Hepatocyte (in vitro differentiated cells): ENCODE measurements around the gene CIDEC. TPM values are rescaled to one million over a fixed set of nuclear protein-coding genes. Genes with fewer than 3 reads are reported as not detected.
"Not testable (repeated sequence)": the region's sequence is repeated elsewhere in the genome, so short reads cannot be mapped to it uniquely, and the experiment has no call there.

Experiments
- DNase-seq: peaks from one replicate; pipeline ENCODE4 v3.0.0-alpha.2; 2016; ENCODE audit warnings: low spot score
- H2AFZ ChIP-seq: fragments of 200-600 bp; sonication (generic); 2 replicates; pipeline ENCODE4 v1.6.0; 2016; ENCODE audit warnings: antibody characterized with exemption, mild to moderate bottlenecking
- H3K27ac ChIP-seq: fragments of 200-600 bp; sonication (generic); 2 replicates; pipeline ENCODE4 v1.5.1; 2016; ENCODE audit warnings: mild to moderate bottlenecking
- H3K27me3 ChIP-seq: fragments of 200-600 bp; sonication (generic); 2 replicates; pipeline ENCODE4 v1.6.1; 2016
- H3K36me3 ChIP-seq: fragments of 200-600 bp; sonication (generic); replicated peaks from 2 replicates; pipeline ENCODE4 v1.5.1; 2016; ENCODE audit warnings: low read depth; ENCODE audit not compliant: insufficient read depth
- H3K4me1 ChIP-seq: fragments of 200-600 bp; sonication (generic); 2 replicates; pipeline ENCODE4 v1.5.1; 2016; ENCODE audit warnings: mild to moderate bottlenecking, moderate library complexity; ENCODE audit not compliant: insufficient read depth
- H3K4me2 ChIP-seq: fragments of 200-600 bp; sonication (generic); 2 replicates; pipeline ENCODE4 v1.6.0; 2016
- H3K4me3 ChIP-seq: fragments of 200-600 bp; sonication (generic); 2 replicates; pipeline ENCODE4 v1.5.1; 2016; ENCODE audit warnings: mild to moderate bottlenecking
- H3K79me2 ChIP-seq: fragments of 200-600 bp; sonication (generic); 2 replicates; pipeline ENCODE4 v1.6.0; 2017; ENCODE audit warnings: mild to moderate bottlenecking
- H3K9me2 ChIP-seq: fragments of 200-600 bp; sonication (generic); replicated peaks from 2 replicates; pipeline ENCODE4 v1.6.0; 2017; ENCODE audit warnings: mild to moderate bottlenecking; ENCODE audit not compliant: insufficient read depth
- H3K9me3 ChIP-seq: fragments of 200-600 bp; sonication (generic); 2 replicates; pipeline ENCODE4 v1.5.1; 2016; ENCODE audit warnings: low read depth, mild to moderate bottlenecking
- H4K20me1 ChIP-seq: fragments of 200-600 bp; sonication (generic); 2 replicates; pipeline ENCODE4 v1.6.0; 2016; ENCODE audit warnings: mild to moderate bottlenecking; ENCODE audit not compliant: insufficient read depth, poor library complexity, severe bottlenecking
- EZH2 ChIP-seq: fragments of 200-600 bp; sonication (generic); IDR thresholded peaks from 2 replicates; pipeline ENCODE4 v1.6.1; 2016; ENCODE audit warnings: antibody characterized with exemption, mild to moderate bottlenecking, borderline replicate concordance
- EZH2phosphoT487 ChIP-seq: fragments of 200-600 bp; sonication (generic); IDR thresholded peaks from one replicate; pipeline ENCODE4 v1.6.1; 2018; ENCODE audit warnings: antibody characterized with exemption, mild to moderate bottlenecking, low read depth, moderate library complexity; ENCODE audit not compliant: unreplicated experiment, severe bottlenecking
- WGBS: methylation state at CpG from one replicate; pipeline ENCODE4 v1.1.6; 2016; ENCODE audit warnings: low lambda C conversion rate; ENCODE audit errors: missing lambda C conversion rate; 5-methylcytosine and 5-hydroxymethylcytosine counted together
- polyA plus RNA-seq: library from polyadenylated mRNA; unstranded; fragments of >200 nt; fragmentation: Nextera tagmentation; extraction: Ambion mirVana; gene quantifications from 2 replicates; pipeline ENCODE4 v1.2.1, GENCODE V29; 2016
- total RNA-seq: library from RNA; depleted of rRNA; stranded (reverse); fragments of >200 nt; gene quantifications from 2 replicates; pipeline ENCODE4 v1.2.3, GENCODE V29; 2014
- TF ChIP-seq, protein P1 (sequence below): fragments of 200-600 bp; sonication (generic); IDR thresholded peaks from 2 replicates; pipeline ENCODE4 v1.5.1; 2016; ENCODE audit warnings: antibody characterized with exemption, mild to moderate bottlenecking; ENCODE audit not compliant: poor library complexity

Gene CIDEC
- total and polyA plus RNA-seq, 2 experiments from 2014 or later, result 16.6 to 37.3 TPM

DNA sequence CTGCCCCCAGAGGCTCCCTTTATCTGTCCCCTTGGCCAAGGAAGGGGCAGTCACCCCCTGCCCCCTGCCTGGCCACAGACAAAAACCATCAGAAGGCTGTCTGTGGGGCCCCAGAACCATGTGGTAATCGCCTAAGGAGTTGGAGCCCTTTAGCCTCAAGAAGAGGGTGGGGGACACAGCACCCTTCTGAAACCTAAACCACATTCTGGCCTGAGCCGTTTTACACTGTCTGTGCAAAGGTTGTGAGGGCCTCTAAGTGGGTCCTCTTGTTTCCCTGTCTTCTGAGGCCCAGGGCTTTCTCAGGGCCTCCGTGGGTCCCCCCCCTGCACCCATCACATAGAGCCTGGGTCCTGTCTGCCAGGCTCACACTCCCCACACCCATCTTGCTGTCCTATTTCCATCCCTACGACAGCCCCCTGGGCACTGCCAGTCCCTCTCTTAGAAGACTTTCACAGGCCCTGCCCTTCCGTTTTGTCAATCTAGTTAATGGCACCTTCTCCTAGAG, 18.4 kb downstream of the CIDEC start:
- Histone ChIP-seq H3K9me2 (no peaks in the 10 kb centered on the region), H3K4me1 (peaks cover 17% of the 10 kb centered on the region), H4K20me1 (no peaks in the 10 kb centered on the region), H3K4me2 (no peak overlapping the region), H3K4me3 (no peak overlapping the region), H3K36me3 (no peaks in the 10 kb centered on the region), H3K79me2 (no peaks in the 10 kb centered on the region), H3K9me3 (no peaks in the 10 kb centered on the region), H3K27ac (no peak overlapping the region), H3K27me3 (no peaks in the 10 kb centered on the region), H2AFZ (no peak overlapping the region)
- TF ChIP-seq EZH2phosphoT487 (no peak), EZH2 (no peak)
- TF ChIP-seq, protein P1, sequence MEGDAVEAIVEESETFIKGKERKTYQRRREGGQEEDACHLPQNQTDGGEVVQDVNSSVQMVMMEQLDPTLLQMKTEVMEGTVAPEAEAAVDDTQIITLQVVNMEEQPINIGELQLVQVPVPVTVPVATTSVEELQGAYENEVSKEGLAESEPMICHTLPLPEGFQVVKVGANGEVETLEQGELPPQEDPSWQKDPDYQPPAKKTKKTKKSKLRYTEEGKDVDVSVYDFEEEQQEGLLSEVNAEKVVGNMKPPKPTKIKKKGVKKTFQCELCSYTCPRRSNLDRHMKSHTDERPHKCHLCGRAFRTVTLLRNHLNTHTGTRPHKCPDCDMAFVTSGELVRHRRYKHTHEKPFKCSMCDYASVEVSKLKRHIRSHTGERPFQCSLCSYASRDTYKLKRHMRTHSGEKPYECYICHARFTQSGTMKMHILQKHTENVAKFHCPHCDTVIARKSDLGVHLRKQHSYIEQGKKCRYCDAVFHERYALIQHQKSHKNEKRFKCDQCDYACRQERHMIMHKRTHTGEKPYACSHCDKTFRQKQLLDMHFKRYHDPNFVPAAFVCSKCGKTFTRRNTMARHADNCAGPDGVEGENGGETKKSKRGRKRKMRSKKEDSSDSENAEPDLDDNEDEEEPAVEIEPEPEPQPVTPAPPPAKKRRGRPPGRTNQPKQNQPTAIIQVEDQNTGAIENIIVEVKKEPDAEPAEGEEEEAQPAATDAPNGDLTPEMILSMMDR, result no peak
- 92% methylated on average over 5 of the region's 5 CpGs for WGBS
- no peak for DNase-seq

DNA sequence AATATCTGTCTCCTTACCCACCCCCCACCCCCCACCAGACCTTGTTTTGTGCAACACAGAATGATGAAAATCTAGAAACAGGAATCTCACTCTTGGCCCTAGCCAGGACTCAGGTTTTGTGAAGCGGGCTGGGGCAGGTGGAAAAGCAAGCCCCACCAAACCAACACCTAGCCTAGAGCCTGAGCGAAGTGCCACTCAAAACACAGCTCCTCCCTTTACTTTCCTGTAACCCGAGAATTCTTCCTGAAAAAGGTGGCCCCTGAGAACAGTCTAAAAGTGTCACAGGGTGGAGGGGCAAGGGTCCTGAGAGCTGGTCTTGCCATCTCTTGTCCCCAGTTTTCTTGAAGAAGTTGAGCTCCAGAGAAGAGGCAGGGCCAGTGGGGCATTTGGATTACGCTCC, 18.9 kb downstream of the CIDEC start:
- Histone ChIP-seq H3K79me2 (no peaks in the 10 kb centered on the region), H3K9me2 (no peaks in the 10 kb centered on the region), H3K4me3 (no peak overlapping the region), H2AFZ (no peak overlapping the region), H3K27me3 (no peaks in the 10 kb centered on the region), H4K20me1 (no peaks in the 10 kb centered on the region), H3K27ac (no peak overlapping the region), H3K4me1 (peaks cover 17% of the 10 kb centered on the region), H3K4me2 (no peak overlapping the region), H3K9me3 (no peaks in the 10 kb centered on the region), H3K36me3 (no peaks in the 10 kb centered on the region)
- DNase-seq, result no peak
- TF ChIP-seq, protein P1, result no peak
- no peak for TF ChIP-seq EZH2phosphoT487
- no peak for TF ChIP-seq EZH2
- whole genome bisulfite sequencing, result 87% methylated on average over 4 of the region's 4 CpGs

DNA sequence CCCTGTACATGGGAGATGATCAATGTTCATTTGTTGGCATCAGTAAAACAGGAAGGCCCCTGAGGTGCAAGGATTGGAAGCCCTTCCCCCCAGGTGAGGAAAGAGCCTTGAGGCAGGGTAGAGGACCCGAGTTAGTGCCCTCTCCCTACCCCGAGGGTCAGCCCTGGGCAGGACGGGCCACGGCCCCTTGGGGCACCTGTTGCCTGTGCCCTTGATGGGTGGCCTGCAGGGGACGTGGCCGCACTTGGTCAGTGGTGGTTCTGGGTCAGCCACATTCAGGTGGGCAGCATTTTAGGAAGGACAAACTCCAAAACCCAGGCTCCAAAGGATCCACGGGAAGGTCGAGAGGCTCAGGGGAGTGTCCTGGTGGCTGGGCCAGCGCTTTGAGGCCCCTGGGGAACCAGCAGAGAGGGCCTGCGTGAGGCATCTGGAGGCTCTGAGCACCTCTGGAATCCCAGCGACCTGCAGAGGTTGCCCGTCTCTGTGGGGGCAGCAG, 20.5 kb downstream of the CIDEC start:
- Histone ChIP-seq H3K27ac (no peak overlapping the region), H3K4me1 (peaks cover 9% of the 10 kb centered on the region), H3K4me3 (no peak overlapping the region), H3K36me3 (no peaks in the 10 kb centered on the region), H2AFZ (no peak overlapping the region), H3K79me2 (no peaks in the 10 kb centered on the region), H4K20me1 (no peaks in the 10 kb centered on the region), H3K9me3 (no peaks in the 10 kb centered on the region), H3K4me2 (no peak overlapping the region), H3K9me2 (no peaks in the 10 kb centered on the region), H3K27me3 (no peaks in the 10 kb centered on the region)
- TF ChIP-seq, protein P1, result no peak
- TF ChIP-seq EZH2phosphoT487, result no peak
- no peak for TF ChIP-seq EZH2
- WGBS, result 88% methylated on average over 12 of the region's 12 CpGs
- no peak for DNase-seq

DNA sequence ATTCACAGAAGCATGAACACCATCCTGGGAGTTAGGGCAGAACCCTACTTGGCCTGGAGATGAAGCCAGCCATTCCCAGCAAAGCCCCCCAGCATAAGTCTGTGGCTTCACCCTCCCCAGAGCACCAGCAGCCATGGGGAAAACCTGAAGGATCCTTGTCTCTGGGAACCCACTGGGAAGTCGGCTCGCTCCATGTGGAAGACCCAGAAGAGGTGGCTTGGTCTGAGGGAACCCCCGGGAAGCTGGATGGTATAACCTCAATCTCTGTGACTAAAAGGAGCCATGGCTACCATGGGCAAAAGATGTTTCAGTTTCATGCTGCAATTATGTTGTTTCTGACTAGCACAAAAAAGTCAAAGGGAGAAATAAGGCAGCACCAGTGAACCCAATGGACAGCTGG, 24.5 kb downstream of the CIDEC start:
- Histone ChIP-seq H4K20me1 (no peaks in the 10 kb centered on the region), H2AFZ (no peak overlapping the region), H3K79me2 (no peaks in the 10 kb centered on the region), H3K36me3 (no peaks in the 10 kb centered on the region), H3K9me2 (no peaks in the 10 kb centered on the region), H3K27ac (no peak overlapping the region), H3K4me1 (no peaks in the 10 kb centered on the region), H3K27me3 (no peaks in the 10 kb centered on the region), H3K9me3 (no peaks in the 10 kb centered on the region), H3K4me3 (no peak overlapping the region), H3K4me2 (no peak overlapping the region)
- TF ChIP-seq EZH2phosphoT487 (no peak), EZH2 (no peak)
- TF ChIP-seq, protein P1, result no peak
- no peak for DNase-seq
- 97% methylated on average over 3 of the region's 3 CpGs for WGBS

DNA sequence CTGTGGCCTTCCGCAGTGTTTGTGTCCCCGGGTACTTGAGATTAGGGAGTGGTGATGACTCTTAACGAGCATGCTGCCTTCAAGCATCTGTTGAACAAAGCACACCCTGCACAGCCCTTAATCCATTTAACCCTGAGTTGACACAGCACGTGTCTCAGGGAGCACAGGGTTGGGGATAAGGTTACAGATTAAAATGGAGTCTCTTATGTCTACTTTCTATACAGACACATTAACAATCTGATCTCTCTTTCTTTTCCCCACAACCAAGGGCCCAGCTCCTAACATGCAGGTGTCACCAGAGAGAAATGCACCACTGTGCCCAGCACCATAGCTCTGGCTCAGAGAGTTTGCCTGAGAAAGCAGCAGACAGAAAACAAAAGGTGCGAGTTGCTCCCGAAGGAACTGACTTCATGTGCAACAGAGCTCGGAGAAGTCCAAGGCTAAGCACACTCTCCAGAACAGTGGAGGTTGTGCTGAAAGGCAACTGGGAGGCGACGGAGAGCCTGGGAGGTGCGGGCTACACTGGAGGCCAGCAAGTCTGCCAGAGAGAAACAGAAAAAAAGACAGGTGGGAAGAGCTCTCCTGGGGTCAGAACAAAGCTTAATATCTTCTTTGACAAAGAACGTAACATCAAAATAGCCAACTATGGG, 25.6 kb downstream of the CIDEC start:
- not testable (repeated sequence) for H2AFZ ChIP-seq, H3K9me2 ChIP-seq, H3K4me1 ChIP-seq, DNase-seq, H3K79me2 ChIP-seq, H3K4me2 ChIP-seq, H3K36me3 ChIP-seq, H3K4me3 ChIP-seq, H3K9me3 ChIP-seq, H3K27me3 ChIP-seq, H4K20me1 ChIP-seq, H3K27ac ChIP-seq
- WGBS, result 66% methylated on average over 11 of the region's 11 CpGs
